ENCODE data around the gene MIX23.
"Not testable (repeated sequence)": the region's sequence is repeated elsewhere in the genome, so short reads cannot be mapped to it uniquely, and the experiment has no call there.

MIX23 gene

GRCh38 chr3:122387709-122388108, 4.7 kb upstream of the MIX23 start:
- DNase-seq (ENCODE audit: low read depth): no peak
- TF ChIP-seq MYC (IDR thresholded peaks at IDR 0.05; ENCODE audit: low read depth, low read length) (no peak), POLR2A (IDR thresholded peaks at IDR 0.05; ENCODE audit: extremely low read depth, insufficient read length) (no peak)
- TF ChIP-seq, protein P1, sequence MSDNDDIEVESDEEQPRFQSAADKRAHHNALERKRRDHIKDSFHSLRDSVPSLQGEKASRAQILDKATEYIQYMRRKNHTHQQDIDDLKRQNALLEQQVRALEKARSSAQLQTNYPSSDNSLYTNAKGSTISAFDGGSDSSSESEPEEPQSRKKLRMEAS (IDR thresholded peaks at IDR 0.05; ENCODE audit: low read depth, low read length): no peak
- TF ChIP-seq, protein P2, sequence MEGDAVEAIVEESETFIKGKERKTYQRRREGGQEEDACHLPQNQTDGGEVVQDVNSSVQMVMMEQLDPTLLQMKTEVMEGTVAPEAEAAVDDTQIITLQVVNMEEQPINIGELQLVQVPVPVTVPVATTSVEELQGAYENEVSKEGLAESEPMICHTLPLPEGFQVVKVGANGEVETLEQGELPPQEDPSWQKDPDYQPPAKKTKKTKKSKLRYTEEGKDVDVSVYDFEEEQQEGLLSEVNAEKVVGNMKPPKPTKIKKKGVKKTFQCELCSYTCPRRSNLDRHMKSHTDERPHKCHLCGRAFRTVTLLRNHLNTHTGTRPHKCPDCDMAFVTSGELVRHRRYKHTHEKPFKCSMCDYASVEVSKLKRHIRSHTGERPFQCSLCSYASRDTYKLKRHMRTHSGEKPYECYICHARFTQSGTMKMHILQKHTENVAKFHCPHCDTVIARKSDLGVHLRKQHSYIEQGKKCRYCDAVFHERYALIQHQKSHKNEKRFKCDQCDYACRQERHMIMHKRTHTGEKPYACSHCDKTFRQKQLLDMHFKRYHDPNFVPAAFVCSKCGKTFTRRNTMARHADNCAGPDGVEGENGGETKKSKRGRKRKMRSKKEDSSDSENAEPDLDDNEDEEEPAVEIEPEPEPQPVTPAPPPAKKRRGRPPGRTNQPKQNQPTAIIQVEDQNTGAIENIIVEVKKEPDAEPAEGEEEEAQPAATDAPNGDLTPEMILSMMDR (IDR thresholded peaks at IDR 0.05; ENCODE audit: low read depth, low read length): no peak
- no peak overlapping the region for H3K4me3 ChIP-seq (ENCODE audit: low read depth, low read length)

DNA sequence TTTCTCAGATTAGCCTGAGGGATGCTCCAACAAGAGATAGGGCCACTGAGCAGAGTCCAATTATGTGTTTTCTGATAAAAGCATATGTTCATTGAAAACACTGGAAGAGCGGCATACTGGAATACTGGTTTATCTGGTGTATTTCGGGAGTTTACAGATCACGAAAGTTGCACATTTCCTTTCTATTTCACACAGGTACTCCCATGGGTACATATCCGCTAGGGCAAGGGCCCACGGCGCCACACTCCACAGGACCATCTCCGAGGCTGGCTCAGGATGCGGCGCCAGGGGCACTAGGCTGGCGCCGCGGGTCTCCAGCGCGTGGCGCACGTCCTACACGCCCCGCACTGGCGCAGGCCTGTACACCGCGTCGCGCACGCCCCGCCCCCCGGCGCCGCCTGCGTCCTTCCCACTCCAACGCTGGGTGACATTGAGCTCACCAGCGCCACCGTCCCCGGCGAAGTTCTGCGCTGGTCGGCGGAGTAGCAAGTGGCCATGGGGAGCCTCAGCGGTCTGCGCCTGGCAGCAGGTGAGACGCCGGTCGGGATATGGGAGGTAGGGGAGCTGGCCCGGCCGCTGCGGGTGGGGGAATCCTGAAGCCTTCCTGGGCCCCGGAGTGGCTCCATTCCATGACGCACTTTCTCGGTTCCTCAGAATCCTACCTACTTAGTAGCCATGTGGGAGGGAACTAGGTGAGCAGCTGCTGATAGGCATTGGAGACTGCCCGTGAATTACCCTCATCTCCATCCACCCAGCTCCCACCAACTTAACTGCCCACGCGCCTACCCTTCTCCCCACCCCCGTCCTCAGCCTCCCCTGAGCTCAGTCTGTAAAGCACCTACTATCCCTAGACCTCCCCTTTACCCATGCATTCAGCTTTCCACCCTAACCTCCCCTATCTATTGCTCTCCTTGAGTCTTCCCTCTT, 1.0 kb upstream of the MIX23 start, which contains the start of gene FAM162A:
Gene FAM162A (plus strand): TSS at position 412 of the 927 bp plus-strand sequence. CDS start 84 bp downstream, at position 496.
- DNase-seq (ENCODE audit: low read depth): peak; percentile 97
- TF ChIP-seq POLR2A (IDR thresholded peaks at IDR 0.05; ENCODE audit: extremely low read depth, insufficient read length) (peak; percentile 95), MYC (IDR thresholded peaks at IDR 0.05; ENCODE audit: low read depth, low read length) (peak; percentile 94)
- TF ChIP-seq, protein P1 (IDR thresholded peaks at IDR 0.05; ENCODE audit: low read depth, low read length): peak; percentile 83
- TF ChIP-seq, protein P2 (IDR thresholded peaks at IDR 0.05; ENCODE audit: low read depth, low read length): peak; percentile 49
- peak within 1 kb of the TSS; percentile 96 for H3K4me3 ChIP-seq (ENCODE audit: low read depth, low read length)

DNA sequence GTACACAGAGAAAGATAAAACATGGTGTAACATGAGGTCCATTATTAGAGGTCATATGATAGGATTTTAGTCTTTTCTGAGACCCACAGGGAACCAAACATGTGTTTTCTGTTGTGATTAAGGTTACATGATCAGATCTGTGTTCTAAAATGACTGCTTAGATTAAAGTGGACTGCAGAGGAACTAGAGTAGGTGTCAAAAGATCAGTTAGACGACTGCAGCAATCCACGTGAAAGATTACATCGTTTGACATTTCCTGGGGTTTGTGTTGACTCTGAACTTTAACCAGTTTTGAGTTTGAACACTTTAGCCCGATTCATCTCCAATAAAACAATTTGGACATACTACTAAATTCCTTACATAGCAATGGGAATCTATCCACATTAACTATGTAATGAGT, 5.1 kb downstream of the MIX23 start:
- no peak overlapping the region for H3K4me3 ChIP-seq (ENCODE audit: low read depth, low read length)
- TF ChIP-seq, protein P1 (IDR thresholded peaks at IDR 0.05; ENCODE audit: low read depth, low read length): no peak
- TF ChIP-seq POLR2A (IDR thresholded peaks at IDR 0.05; ENCODE audit: extremely low read depth, insufficient read length) (no peak), MYC (IDR thresholded peaks at IDR 0.05; ENCODE audit: low read depth, low read length) (no peak)
- TF ChIP-seq, protein P2 (IDR thresholded peaks at IDR 0.05; ENCODE audit: low read depth, low read length): no peak
- no peak for DNase-seq (ENCODE audit: low read depth)

GRCh38 chr3:122374034-122374433, 9.0 kb downstream of the MIX23 start:
- TF ChIP-seq MYC (IDR thresholded peaks at IDR 0.05; ENCODE audit: low read depth, low read length) (no peak), POLR2A (IDR thresholded peaks at IDR 0.05; ENCODE audit: extremely low read depth, insufficient read length) (no peak)
- H3K4me3 ChIP-seq (ENCODE audit: low read depth, low read length): no peak overlapping the region
- DNase-seq (ENCODE audit: low read depth): no peak

DNA sequence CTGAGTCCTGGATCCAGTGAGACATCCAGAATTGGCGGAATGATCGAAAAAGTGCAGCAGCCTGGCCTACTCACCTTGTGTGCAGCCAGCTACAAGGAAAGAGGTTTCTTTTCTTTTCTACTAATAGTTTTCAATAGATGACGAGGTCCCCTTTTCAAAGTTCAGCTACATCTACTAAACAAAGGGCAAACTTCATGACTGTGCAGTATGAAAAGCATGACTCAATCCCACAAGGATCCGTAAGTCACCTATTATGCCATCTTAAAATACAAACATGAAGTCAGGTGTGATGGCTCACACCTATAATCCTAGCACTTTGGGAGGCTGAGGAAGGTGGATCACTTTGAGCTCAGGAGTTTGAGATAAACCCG, 16.7 kb downstream of the MIX23 start:
- TF ChIP-seq, protein P2 (IDR thresholded peaks at IDR 0.05; ENCODE audit: low read depth, low read length): no peak
- TF ChIP-seq POLR2A (IDR thresholded peaks at IDR 0.05; ENCODE audit: extremely low read depth, insufficient read length): no peak
- TF ChIP-seq, protein P1 (IDR thresholded peaks at IDR 0.05; ENCODE audit: low read depth, low read length): no peak
- no peak overlapping the region for H3K4me3 ChIP-seq (ENCODE audit: low read depth, low read length)

GRCh38 chr3:122365582-122366378, 17.3 kb downstream of the MIX23 start:
- not testable (repeated sequence) for H3K4me3 ChIP-seq (ENCODE audit: low read depth, low read length); DNase-seq (ENCODE audit: low read depth)

More for the DNA sequence above, 16.7 kb downstream of the MIX23 start:
- DNase-seq (ENCODE audit: low read depth): no peak

All from NB4 (cell line).